NT2/D1 (cell line): ENCODE data around the gene IGLON5.

Source experiments
- DNase-seq: peaks from one replicate; pipeline ENCODE4 v3.0.0-alpha.2; 2011; ENCODE audit warnings: low read depth, low spot score
- H3K27me3 ChIP-seq: 2 replicates; pipeline ENCODE4 v1.6.0; 2011; ENCODE audit warnings: mild to moderate bottlenecking; ENCODE audit not compliant: insufficient read length, insufficient read depth
- H3K36me3 ChIP-seq: 2 replicates; pipeline ENCODE4 v1.6.1; 2011; ENCODE audit warnings: mild to moderate bottlenecking, low read length, mixed read lengths; ENCODE audit not compliant: insufficient read depth, insufficient read length
- H3K4me1 ChIP-seq: 2 replicates; pipeline ENCODE4 v1.5.1; 2011; ENCODE audit not compliant: insufficient read depth, insufficient read length
- H3K4me3 ChIP-seq: 2 replicates; pipeline ENCODE4 v1.5.1; 2011; ENCODE audit warnings: low read depth; ENCODE audit not compliant: insufficient read length
- H3K9ac ChIP-seq: 2 replicates; pipeline ENCODE4 v1.6.0; 2011; ENCODE audit warnings: low read depth; ENCODE audit not compliant: insufficient read length
- H3K9me3 ChIP-seq: 2 replicates; pipeline ENCODE4 v1.5.1; 2011; ENCODE audit warnings: mild to moderate bottlenecking, low read length; ENCODE audit not compliant: insufficient read depth
- SUZ12 ChIP-seq: IDR thresholded peaks from 2 replicates; pipeline ENCODE4 v1.6.1; 2011; ENCODE audit not compliant: insufficient read length, insufficient read depth; ENCODE audit errors: extremely low read depth
- YY1 ChIP-seq: IDR thresholded peaks from 2 replicates; pipeline ENCODE4 v1.6.1; 2011; ENCODE audit not compliant: insufficient read length, insufficient read depth
- ZNF274 ChIP-seq: IDR thresholded peaks from 2 replicates; pipeline ENCODE4 v1.6.1; 2011; ENCODE audit warnings: mild to moderate bottlenecking, low read depth, low read length

Gene IGLON5

GRCh38 chr19:51325161-51325976, 13.9 kb downstream of the IGLON5 start:
- Histone ChIP-seq H3K4me1 (peaks cover 5% of the 10 kb centered on the region), H3K4me3 (no peak overlapping the region), H3K27me3 (no peaks in the 10 kb centered on the region), H3K36me3 (peaks cover 5% of the 10 kb centered on the region), H3K9me3 (no peaks in the 10 kb centered on the region), H3K9ac (no peak overlapping the region)
- TF ChIP-seq YY1: no peak
- TF ChIP-seq ZNF274: no peak
- no peak for TF ChIP-seq SUZ12
- no peak for DNase-seq

GRCh38 chr19:51326216-51327065, 15.0 kb downstream of the IGLON5 start:
- no peak overlapping the region for H3K4me3 ChIP-seq
- no peak for DNase-seq
- peaks cover 3% of the 10 kb centered on the region for H3K4me1 ChIP-seq
- TF ChIP-seq SUZ12 (no peak), ZNF274 (no peak)
- H3K36me3 ChIP-seq: peaks cover 11% of the 10 kb centered on the region
- no peaks in the 10 kb centered on the region for H3K27me3 ChIP-seq
- H3K9me3 ChIP-seq: peaks cover 4% of the 10 kb centered on the region; the same call in 1 of the 2 replicates
- H3K9ac ChIP-seq: no peak overlapping the region

- peaks cover 4% of the 10 kb centered on the region; the same call in 1 of the 2 replicates for H3K9me3 ChIP-seq
- peak; percentile 48 for DNase-seq
- H3K4me3 ChIP-seq: peak overlapping the region; percentile 4
- H3K27me3 ChIP-seq: no peaks in the 10 kb centered on the region
- peak overlapping the region; percentile 77 for H3K9ac ChIP-seq
- H3K36me3 ChIP-seq: peaks cover 18% of the 10 kb centered on the region
- H3K4me1 ChIP-seq: peaks cover 3% of the 10 kb centered on the region
- TF ChIP-seq YY1 (no peak), SUZ12 (no peak), ZNF274 (no peak)
Measured at GRCh38 chr19:51327066-51328001, 15.9 kb downstream of the IGLON5 start.

- H3K36me3 ChIP-seq: peaks cover 15% of the 10 kb centered on the region
- peaks cover 3% of the 10 kb centered on the region for H3K4me1 ChIP-seq
- no peak overlapping the region for H3K4me3 ChIP-seq
- H3K27me3 ChIP-seq: no peaks in the 10 kb centered on the region
- no peak for TF ChIP-seq YY1
- H3K9ac ChIP-seq: no peak overlapping the region
- no peak for DNase-seq
- peaks cover 4% of the 10 kb centered on the region; the same call in 1 of the 2 replicates for H3K9me3 ChIP-seq
Measured at GRCh38 chr19:51329411-51329810, 18.0 kb downstream of the IGLON5 start.

- Histone ChIP-seq H3K4me3 (no peak overlapping the region), H3K9ac (no peak overlapping the region), H3K36me3 (peaks cover 15% of the 10 kb centered on the region), H3K4me1 (peaks cover 3% of the 10 kb centered on the region), H3K27me3 (no peaks in the 10 kb centered on the region), H3K9me3 (peaks cover 4% of the 10 kb centered on the region; the same call in 1 of the 2 replicates)
- DNase-seq: no peak
- TF ChIP-seq ZNF274 (no peak), YY1 (no peak), SUZ12 (no peak)
Measured at GRCh38 chr19:51330366-51330765, 18.9 kb downstream of the IGLON5 start.

- TF ChIP-seq YY1: no peak
- no peak for TF ChIP-seq SUZ12
- TF ChIP-seq ZNF274: no peak
- H3K4me1 ChIP-seq: peaks cover 3% of the 10 kb centered on the region
- no peaks in the 10 kb centered on the region for H3K27me3 ChIP-seq
- no peak overlapping the region for H3K9ac ChIP-seq
- H3K9me3 ChIP-seq: peaks cover 4% of the 10 kb centered on the region; the same call in 1 of the 2 replicates
- DNase-seq: no peak
- H3K4me3 ChIP-seq: no peak overlapping the region
- H3K36me3 ChIP-seq: peaks cover 15% of the 10 kb centered on the region
Measured at GRCh38 chr19:51331193-51331592, 19.7 kb downstream of the IGLON5 start.

- H3K27me3 ChIP-seq: no peaks in the 10 kb centered on the region
- H3K36me3 ChIP-seq: peaks cover 15% of the 10 kb centered on the region
- peaks cover 3% of the 10 kb centered on the region for H3K4me1 ChIP-seq
- no peak overlapping the region for H3K4me3 ChIP-seq
- H3K9me3 ChIP-seq: peaks cover 4% of the 10 kb centered on the region; the same call in 1 of the 2 replicates
- H3K9ac ChIP-seq: no peak overlapping the region
- TF ChIP-seq SUZ12: no peak
- no peak for TF ChIP-seq YY1
- TF ChIP-seq ZNF274: no peak
- no peak for DNase-seq
Measured at GRCh38 chr19:51331716-51332115, 20.3 kb downstream of the IGLON5 start.
